Hematopoietic multipotent progenitor cell treated with erythropoietin and hydrocortisone succinate and interleukin-3 and kit ligand, for 15 days (in vitro differentiated cells): ENCODE results near the gene MBD3L4.
"Not testable (repeated sequence)": the region's sequence is repeated elsewhere in the genome, so short reads cannot be mapped to it uniquely, and the experiment has no call there.

Experiments
- DNase-seq: peaks from one replicate; pipeline ENCODE4 v3.0.0-alpha.2; 2015; ENCODE audit warnings: low spot score

The MBD3L4 gene

DNA sequence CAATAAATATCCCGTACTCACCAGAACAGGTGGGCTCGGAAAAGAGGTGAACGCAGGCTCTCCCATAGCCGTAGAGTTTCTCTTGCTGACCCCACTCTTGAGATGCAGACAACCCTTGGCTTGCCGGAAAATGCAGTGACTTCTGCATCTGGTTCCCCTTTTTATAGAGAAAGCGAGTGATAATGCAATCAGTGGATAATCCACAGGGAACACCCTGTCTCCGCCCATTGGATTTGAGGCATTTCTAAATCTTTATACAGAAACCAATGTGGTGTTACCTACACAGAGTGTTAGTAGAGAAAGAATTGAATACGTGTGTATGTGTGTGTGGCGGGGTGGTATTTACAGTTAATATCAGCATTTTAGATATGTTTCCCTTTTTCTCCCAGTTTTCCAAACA is at the start of gene MBD3L4:
MBD3L4 (minus strand) TSS at position 101 of the 400 bp plus-strand sequence; CDS start at position 66, 35 bp downstream.
- not testable (repeated sequence) for DNase-seq

DNA sequence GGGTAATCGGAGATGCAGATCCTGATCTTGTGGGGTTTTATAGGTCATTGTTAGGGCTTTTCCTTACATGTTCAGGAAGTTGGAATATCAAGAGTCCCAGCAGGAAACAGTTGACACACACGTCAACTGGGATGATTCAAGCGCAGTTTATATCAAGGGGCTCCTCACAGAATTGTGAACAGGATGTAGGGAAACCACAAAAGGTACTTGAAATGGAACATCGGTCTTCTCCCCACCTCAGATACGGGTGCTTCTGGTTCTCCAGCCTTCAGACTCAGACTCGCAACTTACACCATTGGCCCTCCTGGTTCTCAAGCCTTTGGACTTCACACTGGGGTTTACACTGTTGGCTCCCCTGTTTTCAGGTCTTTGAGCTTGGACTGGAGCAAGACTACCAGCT is 49.0 kb upstream of the MBD3L4 start:
- no peak for DNase-seq

- no peak for DNase-seq
Measured at GRCh38 chr19:7083076-7083956, 43.3 kb upstream of the MBD3L4 start.

DNA sequence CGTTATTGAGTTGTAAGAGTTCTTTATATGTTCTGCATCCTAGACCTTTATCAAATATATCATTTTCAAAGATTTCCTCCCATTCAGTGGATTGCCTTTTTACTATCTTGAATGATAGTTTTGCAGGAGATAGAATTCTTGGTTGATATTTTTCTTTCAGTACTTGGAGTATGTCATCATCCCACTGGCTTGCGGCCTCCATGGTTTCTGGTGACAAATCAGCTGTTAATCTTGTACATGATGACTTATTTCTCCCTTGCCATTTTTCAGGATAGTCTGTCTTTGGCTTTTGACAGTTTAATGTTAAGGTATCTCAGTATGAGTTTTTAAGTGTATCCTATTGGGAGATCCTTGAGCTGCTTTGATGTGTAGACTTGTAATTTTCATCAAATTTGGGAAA is 38.0 kb upstream of the MBD3L4 start:
- DNase-seq, result no peak

DNA sequence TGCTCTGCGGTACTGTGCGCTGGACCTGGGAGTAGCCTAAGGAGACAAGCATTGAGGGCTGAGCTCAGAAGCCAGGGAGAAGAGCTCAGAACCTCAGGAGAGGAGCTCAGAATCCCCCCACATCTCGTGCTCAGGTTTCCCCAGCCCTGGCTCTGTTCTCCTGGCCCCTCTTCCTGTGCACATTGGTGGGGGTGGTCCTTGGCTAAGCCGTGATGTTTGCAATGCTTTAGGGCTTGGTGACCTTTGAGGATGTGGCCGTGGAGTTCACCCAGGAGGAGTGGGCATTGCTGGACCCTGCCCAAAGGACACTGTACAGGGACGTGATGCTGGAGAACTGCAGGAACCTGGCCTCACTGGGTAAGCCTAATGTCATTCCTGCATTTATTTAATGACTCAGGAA is 36.2 kb upstream of the MBD3L4 start:
- DNase-seq, result no peak

DNA sequence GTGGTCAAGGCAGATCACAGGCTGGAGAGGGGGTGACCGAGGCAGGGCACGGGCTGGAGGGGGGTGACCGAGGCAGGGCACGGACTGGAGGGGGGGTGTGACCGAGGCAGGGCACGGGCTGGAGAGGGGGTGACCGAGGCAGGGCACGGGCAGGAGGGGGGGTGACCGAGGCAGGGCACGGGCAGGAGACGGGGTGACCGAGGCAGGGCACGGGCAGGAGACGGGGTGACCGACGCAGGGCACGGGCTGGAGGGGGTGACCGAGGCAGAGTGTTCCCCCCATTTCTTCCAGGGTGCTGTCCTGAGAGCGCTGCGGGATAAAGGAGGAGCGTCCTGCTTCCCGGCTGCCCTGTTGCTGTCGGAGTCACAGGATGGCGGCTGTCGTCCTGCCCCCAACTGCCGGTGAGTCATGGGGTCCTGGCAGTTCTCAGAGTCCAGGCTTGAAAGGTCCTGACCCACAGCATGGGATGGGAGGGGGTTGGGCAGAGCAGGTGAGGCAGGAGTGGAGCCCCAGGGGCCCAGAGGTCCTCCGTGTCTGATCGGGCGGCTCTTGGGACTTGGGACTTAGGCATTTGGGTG is 34.8 kb upstream of the MBD3L4 start:
- no peak for DNase-seq

DNA sequence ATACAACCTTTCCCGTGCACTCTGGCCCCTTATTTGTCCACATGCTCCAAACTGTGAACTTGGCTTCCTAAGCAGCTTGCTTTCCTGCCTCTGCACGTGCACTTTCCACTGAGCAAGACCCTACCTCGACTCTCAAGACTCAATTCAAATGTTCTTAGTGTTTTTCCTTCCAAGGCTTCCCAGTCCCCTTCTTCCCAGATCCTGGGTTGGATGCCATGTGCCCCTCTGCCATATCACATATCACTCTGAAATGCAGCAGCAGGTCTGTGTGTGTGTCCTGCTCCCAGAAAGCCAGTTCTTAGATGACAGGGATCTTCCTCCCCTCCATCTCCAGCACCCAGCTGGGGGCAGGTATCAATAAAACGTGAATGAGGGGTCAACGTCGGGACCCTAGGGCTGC is 32.6 kb upstream of the MBD3L4 start:
- no peak for DNase-seq

- no peak for DNase-seq
Measured at GRCh38 chr19:7069904-7070226, 29.9 kb upstream of the MBD3L4 start.

DNA sequence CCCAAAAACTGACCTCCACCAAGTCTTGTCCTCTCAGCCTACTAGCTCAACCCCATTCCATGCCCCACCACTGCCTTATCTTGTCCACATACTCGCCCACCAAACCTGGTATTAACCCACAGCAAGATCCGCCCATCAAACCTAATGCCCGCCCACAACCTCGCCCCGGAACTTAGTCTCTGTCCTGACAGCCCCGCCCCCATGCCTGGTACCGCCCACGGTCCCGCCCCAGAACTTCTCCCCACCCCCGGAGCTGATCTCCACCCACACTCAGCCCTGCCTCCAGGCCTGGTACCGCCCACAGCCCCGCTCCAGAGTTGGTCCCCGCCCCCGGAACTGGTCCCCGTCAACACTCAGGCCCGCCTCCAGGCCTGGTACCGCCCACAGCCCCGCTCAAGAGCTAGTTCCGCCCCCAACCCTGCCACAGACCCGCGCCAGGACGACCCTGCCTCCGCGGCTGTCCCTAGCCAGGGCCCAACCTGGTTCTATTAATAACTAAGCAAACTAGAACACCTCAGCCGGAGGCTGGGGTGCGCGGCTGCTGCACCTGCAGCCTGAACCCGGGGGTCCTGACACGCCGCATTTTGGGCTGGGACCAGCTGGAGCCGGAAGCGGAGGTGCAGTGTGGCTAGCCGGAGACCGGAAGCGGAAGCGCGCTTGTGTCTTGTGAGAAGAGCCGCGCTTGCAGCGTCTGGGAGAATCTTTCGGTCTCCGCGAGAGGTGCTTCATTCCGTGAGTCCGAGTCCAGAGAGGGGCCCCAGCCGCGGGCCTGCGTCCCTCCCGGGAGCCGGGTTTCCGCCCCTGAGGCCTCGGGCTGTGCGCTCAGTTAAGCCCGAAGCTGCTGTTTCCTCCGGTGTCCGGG is 29.3 kb upstream of the MBD3L4 start, which contains the start of gene ZNF557:
ZNF557 (plus strand) TSS at position 662 of the 862 bp plus-strand sequence. CDS start 5,372 bp downstream, outside the sequence.
- peak; percentile 98 for DNase-seq

DNA sequence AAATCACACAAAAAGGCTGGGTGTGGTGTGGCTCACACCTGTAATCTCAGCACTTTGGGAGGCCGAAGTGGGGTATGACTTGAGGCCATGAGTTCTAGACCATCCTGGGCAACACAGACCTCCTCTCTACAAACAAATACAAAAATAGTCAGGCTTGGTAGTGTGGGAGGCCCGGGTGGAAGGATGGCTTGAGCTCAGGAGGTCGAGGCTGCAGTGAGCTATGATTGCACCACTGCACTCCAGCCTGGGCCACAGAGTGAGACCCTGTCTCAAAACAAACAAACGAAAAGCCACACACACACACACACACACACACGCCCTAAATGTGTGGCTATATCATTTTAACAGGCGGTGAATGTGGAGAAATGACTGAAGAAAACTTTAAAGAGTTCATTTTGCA is 28.6 kb upstream of the MBD3L4 start:
- no peak for DNase-seq

DNA sequence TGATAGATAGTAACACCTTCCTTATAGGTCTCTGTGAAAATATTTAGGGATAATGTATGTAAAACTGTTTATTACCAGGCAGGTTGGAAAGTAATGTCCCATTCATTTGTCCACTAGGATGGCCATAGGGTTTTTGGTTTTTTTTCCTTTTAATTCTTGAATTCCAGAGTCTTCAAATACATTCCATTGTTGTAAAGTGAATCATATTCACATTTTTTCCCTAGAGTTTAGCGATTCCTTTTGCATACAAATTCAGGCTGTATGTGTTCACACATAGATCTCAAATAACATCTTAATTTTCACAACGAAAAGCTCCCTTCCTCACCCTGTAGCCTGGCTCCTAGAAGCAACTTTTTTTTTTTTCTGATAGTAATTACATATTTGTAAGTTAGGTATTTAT is 27.7 kb upstream of the MBD3L4 start:
- DNase-seq, result no peak

- DNase-seq, result not testable (repeated sequence)
Measured at GRCh38 chr19:7067122-7067521, 27.1 kb upstream of the MBD3L4 start.

- no peak for DNase-seq
Measured at GRCh38 chr19:7063764-7064418, 23.9 kb upstream of the MBD3L4 start.

GRCh38 chr19:7063339-7063738 is 23.4 kb upstream of the MBD3L4 start:
- no peak for DNase-seq

DNA sequence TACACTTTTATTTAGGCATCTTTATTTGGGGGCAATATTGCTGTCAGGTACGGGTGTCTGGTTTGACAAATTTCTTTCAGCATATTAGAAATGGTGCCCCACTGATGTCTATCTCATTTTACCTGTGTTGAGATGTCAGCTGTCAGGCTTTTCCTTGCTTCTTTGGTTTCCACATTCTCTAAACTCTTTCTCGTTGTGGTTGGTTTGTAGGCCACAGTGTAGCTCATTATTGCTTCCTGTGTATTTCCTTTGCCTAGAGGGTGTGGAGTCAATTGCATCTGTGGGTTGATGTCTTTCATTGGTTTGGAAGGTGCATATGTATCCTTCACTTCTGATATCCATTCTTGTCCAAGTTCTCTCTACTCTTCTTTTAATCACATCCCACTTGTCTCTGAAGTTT is 20.0 kb upstream of the MBD3L4 start:
- not testable (repeated sequence) for DNase-seq

GRCh38 chr19:7058576-7058975 is 18.6 kb upstream of the MBD3L4 start, which contains the start of gene MBD3L3:
TSS of gene MBD3L3 (minus strand) at chr19:7058676. CDS start at chr19:7058605, 71 bp downstream.
- DNase-seq, result not testable (repeated sequence)

DNA sequence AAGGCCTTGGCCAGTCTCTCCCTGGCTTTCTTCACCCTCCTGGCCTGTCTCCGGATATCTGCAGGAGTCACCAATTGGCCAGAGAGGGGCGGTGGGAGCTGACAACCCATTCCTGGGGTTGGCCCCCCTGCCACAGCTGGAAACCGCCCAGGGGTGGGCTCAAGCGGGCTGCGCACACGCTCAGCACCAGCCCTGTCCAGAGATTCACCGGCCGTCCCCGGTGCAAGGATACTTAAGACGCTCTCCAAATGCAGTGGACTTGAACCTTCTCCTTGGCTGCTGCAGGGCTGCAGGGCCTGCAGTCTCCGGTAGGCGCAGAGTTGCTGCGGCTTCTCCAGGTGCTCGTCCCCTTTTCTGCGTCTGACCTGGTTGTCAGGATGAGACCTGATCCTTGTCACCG is 16.4 kb upstream of the MBD3L4 start:
- not testable (repeated sequence) for DNase-seq

DNA sequence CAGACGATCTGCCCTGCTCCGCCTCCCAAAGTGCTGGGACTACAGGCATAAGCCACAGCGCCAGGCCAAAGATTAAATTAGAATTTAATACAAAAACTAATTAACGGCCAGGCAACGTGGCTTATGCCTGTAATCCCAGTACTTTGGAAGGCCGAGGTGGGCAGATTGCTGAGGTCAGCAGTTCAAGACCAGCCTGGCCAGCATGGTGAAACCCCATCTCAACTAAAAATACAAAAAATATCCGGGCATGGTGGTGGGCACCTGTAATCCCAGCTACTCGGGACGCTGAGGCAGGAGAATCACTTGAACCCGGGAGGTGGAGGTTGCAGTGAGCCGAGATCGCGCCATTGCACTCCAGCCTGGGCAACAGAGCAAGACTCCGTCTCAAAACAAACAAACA is 15.7 kb upstream of the MBD3L4 start:
- DNase-seq, result not testable (repeated sequence)

DNA sequence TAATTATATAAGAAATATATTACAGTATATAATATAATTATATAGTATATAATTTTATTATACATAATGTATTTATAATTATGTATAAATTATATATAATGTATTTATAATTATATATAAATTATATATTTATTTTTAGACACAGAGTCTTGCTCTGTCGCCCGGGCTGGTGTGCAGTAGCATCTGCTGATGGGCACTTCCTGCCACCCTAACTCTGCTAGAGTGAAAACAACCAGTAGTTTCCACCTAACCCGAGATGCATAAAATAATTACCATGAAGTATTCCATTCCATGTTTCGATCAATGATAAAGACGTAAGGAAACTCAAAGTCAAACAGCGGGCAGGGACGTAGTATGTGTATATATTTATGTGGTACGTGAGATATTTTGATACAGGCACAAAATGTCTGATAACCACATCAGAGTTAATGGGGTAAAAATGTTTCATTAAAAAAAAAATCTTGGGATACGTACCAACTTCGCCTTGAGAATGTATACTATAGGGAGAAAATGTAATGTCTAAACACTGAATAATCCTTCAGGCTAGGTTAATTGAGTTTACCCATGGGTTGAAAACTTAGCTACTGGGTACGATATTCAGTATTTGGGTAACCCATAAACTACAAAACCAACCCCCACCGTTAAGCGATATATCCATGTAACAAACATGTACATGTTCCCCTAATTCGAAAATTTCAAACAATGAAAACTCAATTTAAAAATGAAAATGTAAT is 14.8 kb upstream of the MBD3L4 start:
- not testable (repeated sequence) for DNase-seq

DNA sequence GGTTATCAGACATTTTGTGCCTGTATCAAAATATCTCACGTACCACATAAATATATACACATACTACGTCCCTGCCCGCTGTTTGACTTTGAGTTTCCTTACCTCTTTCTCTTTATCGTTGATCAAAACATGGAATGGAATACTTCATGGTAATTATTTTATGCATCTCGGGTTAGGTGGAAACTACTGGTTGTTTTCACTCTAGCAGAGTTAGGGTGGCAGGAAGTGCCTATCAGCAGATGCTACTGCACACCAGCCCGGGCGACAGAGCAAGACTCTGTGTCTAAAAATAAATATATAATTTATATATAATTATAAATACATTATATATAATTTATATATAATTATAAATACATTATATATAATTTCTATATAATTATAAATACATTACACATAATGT is 12.9 kb upstream of the MBD3L4 start:
- DNase-seq, result not testable (repeated sequence)

- DNase-seq, result not testable (repeated sequence)
Measured at GRCh38 chr19:7051421-7051820, 11.4 kb upstream of the MBD3L4 start.
